NCI-H1105 (cell line): ENCODE measurements around the gene PLEKHA7.
"Not testable (repeated sequence)": the region's sequence is repeated elsewhere in the genome, so short reads cannot be mapped to it uniquely, and the experiment has no call there.

Source experiments
- DNase-seq: peaks from one replicate; lab custom pipeline; 2025; lab: John Stamatoyannopoulos, UW

PLEKHA7 gene

GRCh38 chr11:16977994-16978315, 36.3 kb downstream of the PLEKHA7 start:
- DNase-seq = no peak

GRCh38 chr11:16977136-16977993, 36.8 kb downstream of the PLEKHA7 start:
- no peak for DNase-seq

- no peak for DNase-seq
These were observed 37.8 kb downstream of the PLEKHA7 start for GRCh38 chr11:16976379-16976778.

- DNase-seq = no peak
These were observed 38.3 kb downstream of the PLEKHA7 start for GRCh38 chr11:16975906-16976305.

DNA sequence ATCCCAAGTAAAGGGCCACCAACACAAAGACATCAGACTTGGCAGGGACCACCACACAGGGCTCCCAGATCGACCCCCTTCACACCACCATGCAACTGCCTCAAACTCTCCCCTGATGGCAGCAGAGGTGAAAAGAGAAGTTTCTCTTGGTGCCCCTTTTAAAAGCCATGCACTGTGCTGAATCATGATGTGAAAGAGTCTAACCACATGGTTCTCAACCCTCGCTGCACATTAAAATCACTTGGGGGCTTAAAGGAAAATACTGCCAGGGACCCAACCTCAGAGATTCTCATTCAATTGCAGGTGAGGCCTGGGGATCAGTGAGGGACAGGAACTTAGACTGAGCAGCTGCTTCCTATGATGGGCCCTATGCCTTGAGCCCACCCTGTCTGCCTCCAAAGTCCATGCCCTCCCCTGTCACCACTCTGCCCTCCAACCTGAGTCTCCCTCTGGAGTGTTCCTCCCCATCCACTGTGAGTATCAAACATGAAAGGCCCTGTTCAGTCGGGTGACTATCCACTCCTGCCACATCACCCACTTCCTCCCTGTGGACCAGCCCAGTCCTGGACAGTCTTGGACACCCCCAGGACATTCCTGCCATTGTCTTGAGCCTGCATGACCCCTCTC, 40.8 kb downstream of the PLEKHA7 start:
- DNase-seq = no peak

DNA sequence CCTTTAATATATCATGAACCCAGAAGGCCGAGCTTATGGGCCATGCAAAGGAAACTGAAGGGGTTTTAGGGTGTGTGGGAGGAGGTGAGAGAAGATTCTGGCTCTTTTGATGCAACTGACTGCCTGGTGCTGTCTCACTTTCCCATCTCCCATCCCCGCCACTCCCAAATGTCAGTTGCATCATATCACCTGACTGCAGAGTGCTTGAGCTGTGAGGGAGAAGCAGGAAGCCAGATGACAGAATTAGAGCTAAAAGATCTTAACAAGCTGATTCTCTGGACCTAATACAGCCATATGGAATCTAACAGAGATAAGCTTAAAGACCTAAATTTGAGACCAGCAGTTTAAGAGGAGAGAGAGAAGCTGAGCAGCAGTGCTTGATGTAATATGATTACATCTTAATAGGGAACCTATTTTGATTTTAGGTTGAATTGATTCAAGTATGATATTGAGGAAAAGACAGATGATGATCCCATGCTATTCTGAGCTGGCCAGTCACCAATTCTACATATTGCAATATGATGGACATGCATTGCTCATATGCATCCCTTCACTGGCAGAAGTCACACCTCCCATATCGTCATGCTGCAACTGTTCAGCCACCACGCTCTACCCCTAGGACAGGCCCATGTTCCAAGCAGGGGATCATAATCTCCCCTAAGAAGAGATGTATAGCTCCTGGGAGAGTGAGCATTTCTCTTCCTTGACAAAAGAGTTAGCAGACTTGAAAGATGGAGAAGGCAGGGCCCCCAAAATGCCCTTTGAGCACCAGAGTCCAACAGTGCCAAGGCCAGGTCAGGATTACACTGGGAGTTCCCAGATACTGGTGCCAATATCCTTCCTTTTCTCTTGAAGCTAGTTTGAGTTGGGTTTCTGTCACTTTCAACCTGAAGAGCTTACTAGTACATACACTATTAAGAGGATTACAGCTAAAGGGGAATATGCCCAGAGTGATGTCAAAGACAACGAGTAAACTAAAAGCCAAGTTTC, 44.9 kb downstream of the PLEKHA7 start:
- DNase-seq = no peak

DNA sequence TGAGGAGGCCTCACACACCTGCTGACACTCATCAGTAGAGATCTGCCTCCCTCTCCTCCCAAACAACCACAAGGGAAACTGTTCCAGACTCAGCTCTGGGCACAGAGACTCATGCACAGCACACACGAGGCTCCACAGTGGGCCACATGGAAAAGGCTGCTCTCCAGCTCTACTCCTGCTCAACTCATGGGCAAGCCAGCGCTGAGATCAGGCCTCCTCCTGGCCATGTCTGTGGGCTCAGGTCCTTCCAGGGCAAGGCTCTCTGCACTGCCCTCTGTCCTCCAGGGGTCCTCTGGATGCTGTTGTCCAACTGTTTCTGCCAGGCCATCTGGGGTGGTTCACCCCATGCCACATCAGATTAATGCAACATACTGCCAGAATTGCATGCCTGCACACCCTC, 46.0 kb downstream of the PLEKHA7 start:
- no peak for DNase-seq

- no peak for DNase-seq
These were observed 47.1 kb downstream of the PLEKHA7 start for GRCh38 chr11:16966930-16967671.

DNA sequence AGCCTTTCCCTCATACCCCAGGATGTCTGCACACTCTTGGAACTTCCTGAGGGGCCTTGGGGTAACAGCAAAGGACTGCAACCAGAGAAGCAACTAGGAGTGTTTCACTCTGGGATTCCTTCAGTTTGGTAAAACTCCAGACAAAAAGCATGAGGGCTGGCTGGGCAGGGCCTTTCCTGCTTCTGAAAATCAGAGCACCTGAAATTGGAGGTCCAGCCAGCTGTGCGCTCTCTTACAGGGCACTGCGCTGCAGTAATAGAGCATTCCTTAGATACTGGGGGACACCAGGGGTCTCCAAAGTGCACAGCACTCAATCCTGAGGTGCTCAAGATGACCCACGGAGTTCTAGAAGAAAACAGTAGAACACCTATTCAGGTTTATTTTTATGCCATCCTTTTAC, 49.7 kb downstream of the PLEKHA7 start:
- no peak for DNase-seq

DNA sequence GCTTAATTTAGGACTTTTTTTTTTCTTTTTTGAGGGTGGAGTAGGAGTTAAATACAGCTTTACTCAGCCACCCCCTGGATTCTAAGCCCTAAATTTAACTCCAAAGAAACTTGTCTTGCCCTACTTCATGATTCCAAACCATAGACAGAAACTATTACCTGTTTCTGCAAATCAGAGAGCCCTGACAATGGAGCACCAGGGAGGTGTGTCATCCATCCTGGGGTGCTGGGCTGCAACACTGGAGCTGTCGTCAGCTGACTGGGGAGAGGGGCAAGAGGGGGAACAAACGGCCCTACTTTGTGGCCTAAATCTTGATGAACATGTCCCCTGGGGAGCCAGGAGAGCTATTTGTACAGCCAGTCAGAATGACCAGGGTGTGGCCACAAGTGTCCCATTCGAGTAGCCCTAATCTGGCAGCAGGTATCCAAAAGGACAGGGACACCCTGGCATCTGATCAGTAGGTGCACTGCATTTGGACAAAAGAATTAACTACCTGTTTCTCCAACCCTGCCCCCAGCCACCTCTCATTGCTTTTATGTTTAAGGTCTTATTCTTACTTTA, 50.8 kb downstream of the PLEKHA7 start:
- no peak for DNase-seq

DNA sequence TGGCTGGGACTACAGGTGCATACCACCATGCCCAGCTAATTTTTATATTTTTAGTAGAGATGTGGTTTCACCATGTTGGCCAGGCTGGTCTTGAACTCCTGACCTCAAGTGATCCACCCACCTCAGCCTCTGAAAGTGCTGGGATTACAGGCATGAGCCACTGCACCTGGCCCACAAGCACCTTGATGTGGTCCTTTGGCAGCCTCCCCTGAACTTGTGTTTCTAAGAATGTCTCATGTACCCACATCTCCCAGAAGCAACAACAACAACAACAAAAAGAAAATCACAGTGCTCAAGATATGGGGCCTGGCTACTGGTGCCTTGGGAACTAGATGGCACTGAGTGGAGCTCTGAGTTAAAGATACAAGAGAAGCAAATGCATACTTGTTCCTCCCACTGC, 51.6 kb downstream of the PLEKHA7 start:
- DNase-seq = not testable (repeated sequence)

GRCh38 chr11:16962146-16962545, 52.1 kb downstream of the PLEKHA7 start:
- no peak for DNase-seq

DNA sequence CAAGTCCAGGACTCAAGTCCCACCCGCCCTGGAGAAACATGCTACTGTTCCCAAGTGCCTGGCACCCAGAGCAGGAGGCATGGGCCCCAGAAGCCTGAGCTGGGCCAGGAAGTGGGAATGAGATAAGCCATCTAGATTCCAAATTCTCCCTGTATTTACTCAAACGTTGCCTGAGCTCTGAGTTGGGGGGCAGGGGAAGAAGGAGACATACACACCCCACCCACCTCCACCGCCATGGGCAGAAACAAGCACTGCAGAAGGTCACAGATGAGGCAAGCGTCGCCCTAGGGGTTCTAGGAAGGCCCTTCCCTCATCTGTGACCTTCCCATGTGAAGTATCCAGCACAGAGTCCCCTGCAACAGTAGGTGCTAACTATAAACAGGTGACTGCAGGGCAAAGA, 54.0 kb downstream of the PLEKHA7 start:
- no peak for DNase-seq

- DNase-seq = peak; percentile 60
These were observed 54.6 kb downstream of the PLEKHA7 start for GRCh38 chr11:16959602-16960001.

- peak; percentile 38 for DNase-seq
These were observed 55.4 kb downstream of the PLEKHA7 start for GRCh38 chr11:16958833-16959232.

GRCh38 chr11:16956538-16957153, 57.6 kb downstream of the PLEKHA7 start:
- DNase-seq = no peak

DNA sequence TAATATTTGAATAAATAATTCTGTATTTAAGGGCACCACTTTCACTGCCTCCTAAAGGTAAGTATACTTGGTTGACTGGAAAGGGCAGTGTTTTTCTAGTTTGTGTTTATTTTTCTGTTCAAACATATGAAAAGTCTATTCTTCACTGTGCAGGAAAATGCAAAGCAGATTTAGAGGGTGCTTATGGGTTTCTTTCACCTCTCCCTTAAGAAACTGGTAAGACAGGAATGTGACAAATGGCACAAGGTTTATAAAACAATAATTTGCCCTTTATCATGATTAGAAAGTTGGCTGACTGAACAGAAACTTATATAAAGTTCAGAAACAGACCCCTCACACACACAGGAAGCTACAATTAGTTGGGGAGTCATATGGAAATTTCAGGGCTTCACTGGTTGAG, 60.6 kb downstream of the PLEKHA7 start:
- DNase-seq = no peak

GRCh38 chr11:16946477-16947282, 67.5 kb downstream of the PLEKHA7 start:
- DNase-seq = peak; percentile 31

GRCh38 chr11:16945671-16946469, 68.3 kb downstream of the PLEKHA7 start:
- DNase-seq = peak; percentile 61
